Activated gamma-delta T cell treated with Interleukin-2 at 50 U/mL for 16 hours (primary cell): ENCODE data around the gene DCLK2.

Source experiments
- DNase-seq: peaks from one replicate; pipeline ENCODE4 v3.0.0-alpha.2; 2020

Gene DCLK2

DNA sequence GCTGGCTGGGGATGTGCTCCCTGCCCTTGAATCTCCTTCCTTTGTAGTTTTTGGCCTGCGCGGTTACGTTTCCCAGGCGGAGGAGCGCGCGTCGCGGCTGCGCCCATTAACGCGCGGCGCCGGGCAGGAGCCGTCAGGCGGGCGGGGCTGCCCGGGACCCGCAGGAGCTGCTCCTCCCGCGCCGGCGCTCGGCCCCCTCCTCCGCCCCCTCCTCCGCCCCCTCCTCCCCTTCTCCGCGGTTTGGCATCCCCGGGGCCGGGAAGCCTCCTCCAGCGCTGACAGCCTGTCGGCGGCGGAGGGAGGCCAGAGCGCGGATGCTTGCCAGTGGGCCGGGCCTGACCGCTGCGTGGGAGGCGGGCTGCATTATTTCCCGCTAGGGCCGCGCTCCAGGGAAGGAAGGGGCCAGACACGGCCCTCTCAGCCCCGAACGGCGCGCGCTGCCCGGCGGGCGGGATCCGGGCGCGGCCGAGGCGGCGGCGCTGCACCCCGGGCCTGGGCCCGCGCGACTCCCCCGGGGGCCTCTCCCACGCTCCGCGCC lies at the start of gene DCLK2:
DCLK2 (plus strand) TSS at position 405 of the 538 bp plus-strand sequence. CDS start 583 bp downstream, outside the sequence.
- no peak for DNase-seq

DNA sequence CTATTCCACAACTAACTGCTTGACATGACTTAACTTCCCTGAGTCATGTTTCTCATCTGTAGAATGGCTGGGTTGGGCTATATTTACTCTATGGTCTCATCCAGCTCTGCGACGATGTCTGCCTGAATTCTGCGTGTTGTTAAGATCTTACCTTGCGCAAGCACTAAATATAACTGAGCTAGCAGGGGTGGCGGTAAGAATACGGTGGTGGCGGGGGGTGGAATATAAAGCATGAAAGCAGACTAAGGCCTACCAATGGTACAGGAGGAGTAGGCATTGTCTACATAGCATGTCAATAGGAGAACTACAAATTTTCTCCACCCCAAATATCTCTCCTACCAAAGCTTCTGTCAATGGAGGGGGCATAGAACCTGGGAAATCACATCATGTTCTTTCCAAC lies 45.7 kb upstream of the DCLK2 start:
- DNase-seq, result no peak

DNA sequence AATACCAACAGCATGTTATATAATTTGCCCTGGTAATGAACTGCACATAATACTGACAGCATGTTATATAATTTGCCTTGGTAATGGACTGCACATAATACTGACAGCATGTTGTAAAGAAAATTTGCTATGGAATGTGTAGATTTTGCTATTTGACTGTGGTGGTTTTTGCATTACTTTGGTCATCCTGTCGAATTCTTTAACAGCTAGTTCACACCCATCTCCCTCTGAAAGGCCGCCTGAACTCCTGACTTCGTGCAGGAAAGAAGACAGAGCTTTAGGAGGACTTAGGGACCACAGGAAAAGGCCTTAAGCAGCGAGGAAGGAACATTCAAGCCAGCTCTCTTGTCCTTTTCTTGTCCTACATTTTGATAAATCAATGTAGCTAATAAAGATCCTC lies 45.2 kb upstream of the DCLK2 start:
- no peak for DNase-seq

DNA sequence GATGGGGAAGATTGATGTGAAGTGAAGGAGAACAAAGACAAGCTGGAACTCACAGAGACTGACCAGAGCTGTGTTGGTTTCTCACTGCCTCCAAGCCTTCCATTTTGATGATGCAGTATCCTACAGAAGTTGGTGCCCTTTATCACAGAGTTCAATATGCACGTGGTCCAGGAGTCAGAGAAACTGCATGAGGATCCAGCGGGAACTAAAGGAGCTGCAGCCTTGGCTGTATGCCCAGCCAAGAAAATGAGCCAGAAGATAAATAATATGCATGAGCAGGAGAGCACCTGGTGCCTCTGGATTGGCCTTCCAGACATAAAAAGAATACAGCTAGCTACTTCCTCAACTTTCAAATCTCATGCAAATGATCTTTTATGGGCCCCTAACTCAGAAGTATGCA lies 44.3 kb upstream of the DCLK2 start:
- no peak for DNase-seq

DNA sequence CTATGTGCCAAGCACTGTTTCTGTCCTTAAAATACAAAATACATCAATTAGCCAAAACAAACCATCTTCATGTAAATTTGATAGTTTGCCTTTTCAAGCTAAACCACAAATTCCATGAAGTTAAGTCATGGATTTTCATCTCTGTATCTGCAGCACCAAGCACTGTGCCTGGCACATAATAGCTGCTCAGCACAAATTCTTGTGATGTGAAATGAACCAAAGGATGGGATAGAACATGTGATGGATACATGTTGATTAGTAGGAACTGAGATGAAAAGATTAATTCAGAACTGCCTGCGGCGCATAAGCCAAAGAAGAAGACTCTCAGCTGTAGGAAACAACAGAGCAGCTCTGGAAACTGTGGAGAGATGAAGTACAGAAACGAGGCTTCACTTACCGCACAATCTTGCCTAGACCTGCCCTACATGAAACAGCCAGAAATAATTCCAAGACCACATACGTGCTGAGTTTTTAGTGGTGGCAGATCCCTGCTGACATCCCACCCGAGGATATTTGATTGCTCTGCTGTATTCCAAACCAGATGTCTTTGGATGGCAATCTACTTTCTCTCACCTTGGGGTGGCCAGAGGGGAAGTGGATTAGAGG lies 40.9 kb upstream of the DCLK2 start:
- no peak for DNase-seq

DNA sequence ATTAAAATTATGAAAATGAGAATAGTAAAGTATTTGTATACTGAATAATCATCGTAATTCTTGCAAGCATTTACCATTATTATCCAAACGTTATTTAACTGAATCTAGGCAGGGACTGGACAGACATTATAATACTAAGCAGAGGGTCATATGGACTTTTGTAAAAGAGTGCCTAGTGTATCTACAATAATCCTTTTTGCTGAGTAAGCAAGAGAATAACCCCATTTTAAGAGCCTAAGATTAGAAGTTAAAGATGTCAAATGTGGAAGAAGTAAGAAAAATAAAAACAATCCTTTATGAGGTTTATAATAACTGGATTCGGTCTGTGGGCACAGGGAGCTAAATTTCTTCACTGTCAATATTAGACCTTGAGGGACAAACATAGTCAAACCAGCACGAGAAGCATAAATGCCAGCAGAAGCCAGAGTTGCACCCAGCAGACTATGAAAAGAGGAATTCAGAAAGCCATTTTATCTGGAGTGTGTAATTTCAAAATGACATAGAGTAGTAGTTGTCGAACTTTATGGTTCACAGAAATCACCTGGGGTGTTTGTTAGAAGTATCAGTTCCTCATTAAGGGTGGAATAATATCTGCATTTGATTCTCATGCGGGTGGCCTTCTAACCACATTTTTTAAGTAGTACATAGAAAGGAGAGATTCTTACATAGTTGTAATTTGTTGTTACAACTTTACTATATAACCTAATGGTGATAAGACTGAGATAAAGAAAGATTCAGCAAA lies 39.7 kb upstream of the DCLK2 start:
- no peak for DNase-seq

DNA sequence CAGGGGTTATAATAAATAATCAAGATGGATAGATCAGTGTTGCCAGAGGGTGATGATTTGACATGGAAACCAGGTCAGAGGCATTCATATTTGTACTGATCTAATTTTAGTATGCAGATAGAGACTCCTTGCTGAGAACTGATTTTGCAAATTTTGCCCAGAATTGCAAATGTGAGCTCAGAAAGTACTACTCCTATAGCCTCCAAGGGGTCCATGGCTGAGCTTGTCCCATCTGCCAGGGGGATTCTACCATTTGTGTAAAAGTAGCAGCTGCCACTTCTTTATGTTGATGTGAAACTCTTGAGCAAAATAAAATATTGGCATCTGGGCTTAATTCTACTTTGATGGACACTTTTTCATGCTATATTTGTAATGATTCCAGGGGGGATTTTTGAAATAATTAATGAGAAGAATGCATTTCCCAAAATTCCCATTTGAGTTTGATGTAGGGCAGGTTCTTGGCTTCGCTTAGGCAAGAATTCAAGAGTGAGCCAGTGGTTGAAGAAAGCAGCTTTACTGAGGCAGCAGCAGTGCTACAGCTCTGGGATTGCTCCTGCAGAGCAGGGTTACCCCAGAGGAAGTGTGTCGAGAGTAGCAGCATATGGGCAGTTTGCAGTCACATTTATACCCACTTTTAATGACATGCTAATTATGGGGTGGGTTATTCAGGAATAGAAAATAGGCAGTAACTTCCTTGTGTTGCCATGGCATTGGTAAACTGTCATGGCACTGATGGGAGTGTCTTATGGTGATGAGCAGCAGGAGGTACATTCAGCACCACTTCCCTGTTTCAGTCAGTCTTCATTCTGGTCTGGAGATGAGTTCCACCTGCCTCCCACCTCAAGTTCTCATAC lies 38.7 kb upstream of the DCLK2 start:
- DNase-seq, result no peak

DNA sequence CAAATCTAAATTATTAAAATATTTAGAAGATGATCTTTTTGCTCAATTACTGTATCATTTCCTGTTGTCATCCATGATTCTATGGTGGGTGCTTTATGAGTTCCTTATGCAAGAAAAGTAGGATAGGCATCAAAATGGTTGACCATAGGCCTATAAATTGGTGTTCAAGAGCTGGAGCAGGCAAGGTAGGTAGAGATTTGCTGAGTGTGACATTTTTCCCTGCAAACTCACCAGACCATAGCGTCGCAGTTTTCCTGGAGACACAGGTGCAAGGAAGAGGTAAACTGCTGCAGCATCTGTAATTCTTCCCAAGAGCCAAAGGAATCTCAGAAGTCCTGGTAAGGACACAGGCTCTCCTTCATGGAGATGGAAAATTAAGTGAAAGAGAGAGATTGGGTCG lies 33.7 kb upstream of the DCLK2 start:
- DNase-seq, result no peak

DNA sequence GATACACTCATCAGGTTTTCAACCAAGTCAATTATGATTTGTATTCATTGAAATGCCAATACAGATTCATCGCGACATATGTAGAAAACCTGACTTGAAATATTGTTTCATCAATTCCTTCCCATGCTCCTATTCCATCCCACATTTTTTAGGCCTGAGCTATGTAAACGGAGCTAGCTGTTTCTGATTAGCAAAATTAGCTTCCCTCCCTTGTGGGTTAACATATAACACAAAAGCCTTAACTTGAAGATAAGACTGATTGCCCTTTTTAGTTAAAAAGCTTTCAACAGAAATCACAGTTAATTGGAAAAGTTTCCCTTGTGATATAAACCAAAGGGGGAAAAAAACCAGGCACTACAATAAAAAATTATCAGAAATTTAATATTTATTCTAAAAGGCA lies 32.8 kb upstream of the DCLK2 start:
- no peak for DNase-seq

DNA sequence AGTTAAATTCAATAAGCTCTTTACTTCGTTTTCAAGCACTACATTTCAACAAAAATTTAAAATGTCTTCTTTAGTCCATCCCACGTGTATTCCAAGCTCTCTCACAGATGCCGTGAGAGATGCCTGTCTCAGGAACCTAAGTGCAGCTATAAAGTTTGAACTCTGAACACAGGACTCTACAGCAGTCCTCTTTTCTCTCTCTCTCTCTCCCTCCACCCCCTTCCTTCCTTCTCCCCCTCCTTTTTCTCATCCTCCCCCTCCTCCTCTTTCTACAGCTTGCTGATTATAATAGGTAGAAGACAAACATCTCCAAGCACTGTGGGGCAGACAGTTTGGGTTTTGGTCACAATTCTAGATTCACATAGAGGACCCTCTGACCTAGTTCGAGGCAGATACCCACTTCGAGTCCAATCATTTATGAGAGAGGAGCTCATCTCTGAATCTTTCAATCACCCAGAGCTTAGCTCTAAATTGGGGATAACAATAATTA lies 31.5 kb upstream of the DCLK2 start:
- DNase-seq, result no peak

DNA sequence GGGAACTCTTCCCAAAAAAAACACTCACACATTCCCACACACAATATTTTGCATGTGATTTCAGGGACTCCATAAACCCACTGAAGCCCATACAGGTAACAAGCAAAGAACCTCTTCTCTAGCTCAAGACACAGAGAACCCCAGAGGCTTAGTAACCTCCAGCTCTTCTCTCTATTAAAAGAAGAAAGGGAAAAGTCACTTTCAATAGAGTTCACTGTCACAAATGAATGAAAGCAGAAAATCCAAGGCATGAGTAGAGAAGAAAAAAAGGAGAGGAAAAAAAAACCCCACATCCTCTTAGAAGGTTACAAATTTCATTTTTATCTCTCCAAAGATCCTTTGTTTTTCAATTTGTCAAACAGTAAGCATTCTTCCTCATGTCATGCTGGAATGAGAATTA lies 30.7 kb upstream of the DCLK2 start:
- DNase-seq, result no peak

DNA sequence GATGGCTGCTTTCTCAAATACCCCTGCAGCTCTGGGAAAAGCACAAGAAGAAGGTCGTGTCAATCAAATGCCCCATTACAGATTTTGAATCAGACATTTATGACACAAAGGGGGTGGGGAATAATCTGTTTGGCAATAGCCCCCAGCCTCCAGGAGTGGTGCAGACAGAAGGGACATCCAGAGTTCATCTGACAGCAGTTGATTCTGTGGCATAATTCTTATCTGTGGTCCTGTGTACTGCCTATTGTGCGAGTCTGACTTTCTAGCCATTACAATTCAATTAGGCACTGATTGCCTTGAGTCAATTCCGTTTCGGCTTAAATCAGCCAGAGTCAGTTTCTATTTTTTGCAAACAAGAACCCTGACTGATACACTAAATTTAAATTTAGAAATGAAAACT lies 28.6 kb upstream of the DCLK2 start:
- no peak for DNase-seq

DNA sequence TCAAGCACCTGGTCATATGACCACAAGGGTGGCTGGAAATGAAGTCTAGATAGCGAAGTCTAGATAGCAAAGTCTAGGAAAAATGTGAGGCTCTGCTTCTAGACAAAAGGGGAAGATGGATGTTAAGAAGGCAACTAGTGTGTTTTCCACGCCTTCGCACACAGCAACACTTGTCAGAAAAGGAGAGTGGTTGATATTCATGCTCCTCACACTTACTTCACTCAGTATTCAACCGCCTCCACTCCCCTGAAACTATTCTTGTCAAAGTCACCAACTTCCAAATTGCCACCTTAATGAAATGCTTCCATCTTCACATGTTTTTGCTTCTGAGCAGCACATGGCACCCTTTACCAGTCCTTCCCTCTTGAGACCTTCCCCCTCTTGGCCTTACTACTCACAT lies 27.7 kb upstream of the DCLK2 start:
- DNase-seq, result no peak

DNA sequence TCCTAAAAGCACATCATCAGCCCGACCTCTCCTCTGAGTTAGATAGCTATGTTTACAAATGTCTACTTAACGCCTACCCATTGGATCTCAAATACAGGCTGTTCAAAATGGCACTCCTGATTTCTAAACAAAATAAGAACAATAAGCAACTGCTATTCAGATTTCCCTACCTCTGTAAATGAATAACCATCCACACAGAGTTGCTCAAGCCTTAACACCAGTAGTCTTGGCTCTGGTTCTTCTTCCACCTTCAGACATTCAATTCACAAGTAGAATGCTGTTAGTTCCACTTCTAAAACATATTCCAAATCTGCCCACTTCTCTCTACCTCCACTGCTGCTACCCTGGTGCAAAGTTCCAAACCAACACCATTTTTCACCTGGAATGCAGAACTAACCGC lies 27.1 kb upstream of the DCLK2 start:
- no peak for DNase-seq

DNA sequence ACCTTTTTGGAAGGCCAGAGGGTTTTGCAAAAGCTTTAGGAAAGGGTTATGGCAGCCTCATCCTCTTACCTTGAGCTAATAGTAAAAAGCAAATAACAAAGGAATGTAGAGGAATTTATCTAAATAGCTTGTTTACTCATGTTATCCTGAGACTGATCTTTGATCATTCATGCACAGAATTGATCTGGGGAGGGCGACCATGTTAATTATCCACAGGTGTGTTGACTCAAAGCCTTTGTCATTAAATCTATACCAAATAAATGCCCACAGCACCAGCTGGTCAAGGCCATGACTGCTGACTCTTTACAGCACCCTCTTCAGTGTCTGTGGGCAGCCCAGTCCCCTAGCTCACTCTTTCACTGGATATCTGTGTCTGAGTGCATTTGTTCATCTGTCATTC lies 22.8 kb upstream of the DCLK2 start:
- DNase-seq, result no peak

DNA sequence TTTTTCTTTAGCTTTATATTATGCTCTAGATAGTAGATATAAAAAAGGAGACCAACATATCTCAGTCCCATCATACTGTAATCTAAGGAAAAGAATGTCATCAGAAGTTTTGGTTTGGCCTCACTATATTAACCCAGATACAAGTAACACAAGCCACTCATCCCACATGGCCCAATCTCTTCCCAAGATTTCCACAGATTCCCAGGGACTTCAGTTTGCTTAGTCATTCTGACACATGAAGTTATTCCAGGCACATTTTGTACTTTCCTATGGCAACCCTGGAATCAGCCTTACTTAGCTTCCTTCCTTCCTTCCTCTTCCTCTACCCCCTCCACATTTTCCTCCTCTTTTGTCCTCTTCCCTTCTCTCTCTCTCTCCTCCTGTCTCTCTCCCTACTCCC lies 21.7 kb upstream of the DCLK2 start:
- no peak for DNase-seq

DNA sequence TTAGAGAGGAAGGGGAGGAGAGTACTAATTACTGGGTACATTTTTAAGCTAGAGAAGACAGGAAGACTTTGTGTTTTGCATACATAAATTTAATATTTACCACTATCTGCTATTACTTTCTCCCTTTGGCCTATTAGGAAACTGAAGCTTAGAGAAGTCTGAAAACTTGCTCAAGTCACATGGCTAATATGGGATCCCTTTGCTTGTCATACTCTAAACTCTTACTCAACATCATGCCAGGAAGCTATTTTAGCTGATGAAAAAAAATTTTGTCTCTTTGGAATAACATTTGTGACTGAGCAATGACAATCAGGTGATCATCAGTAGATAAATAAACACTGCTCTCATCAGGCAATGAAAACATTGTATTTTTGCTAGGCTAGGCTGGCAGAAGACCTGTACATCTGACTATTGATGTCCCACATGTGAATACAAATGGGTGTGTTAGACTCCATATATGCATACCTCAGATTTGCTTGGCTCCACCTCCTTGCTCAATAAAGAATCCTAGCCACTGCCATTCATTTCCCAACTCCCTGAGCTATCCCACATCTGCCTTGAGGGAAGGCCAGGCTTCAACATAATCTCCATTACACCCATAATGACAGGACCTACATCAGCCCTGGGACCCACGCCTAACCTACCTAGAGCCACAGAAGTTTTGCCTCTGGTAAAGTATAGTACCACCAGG lies 17.0 kb upstream of the DCLK2 start:
- no peak for DNase-seq

DNA sequence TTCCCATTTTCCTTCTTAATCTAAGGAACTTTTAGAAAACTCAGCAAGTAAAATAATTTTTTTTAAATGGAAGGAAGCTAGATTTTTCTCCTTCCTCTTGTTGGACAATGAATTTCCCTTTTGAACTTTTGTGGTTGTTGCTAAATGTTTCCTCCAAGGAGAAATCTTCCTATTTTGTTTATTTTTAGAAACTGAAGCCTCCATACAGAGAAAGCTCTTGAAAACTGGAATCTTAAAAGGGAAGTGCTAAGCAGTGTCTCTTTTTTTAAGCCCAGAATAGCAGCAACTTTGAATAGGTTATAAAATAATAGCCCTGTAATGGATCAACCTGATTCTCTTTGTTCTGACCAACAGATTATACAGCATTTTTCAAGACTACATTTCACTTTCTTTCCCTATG lies 15.1 kb upstream of the DCLK2 start:
- no peak for DNase-seq

DNA sequence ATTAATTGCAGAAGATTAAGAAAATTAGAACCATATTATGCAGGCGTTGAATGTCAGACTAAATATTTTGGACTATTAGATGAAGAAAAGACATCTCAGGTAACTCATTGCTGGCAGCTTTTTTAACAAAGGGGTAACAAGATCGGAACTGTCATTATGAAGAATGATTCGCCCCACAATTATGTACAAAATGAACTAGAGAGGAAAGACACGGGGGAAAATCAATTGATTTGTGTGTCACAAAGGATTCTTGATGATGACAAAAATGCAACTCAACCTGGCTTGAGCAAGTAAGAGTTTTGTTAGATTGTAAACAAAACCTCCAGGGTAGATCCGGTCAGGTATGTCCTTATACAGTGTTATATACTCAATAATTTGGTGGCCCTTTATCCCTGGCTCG lies 12.5 kb upstream of the DCLK2 start:
- DNase-seq, result no peak

DNA sequence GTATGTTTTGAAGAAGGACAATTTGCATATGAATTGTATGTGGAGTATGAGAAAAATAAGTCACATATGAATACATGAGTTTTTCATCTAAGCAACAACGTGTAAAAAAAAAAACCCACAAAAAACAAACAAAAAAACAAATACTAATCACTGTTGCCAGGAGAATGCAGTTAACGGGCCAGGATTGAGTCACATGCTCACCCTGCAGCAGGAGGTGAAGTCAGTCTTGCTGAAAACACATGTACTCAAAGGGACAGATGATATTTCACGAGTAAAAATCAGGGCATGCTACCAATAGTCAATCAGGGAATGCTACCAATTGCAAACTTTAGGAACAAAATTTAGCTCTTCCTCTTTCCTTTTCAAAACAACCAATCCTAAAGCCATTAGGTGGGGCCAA lies 10.4 kb upstream of the DCLK2 start:
- no peak for DNase-seq

DNA sequence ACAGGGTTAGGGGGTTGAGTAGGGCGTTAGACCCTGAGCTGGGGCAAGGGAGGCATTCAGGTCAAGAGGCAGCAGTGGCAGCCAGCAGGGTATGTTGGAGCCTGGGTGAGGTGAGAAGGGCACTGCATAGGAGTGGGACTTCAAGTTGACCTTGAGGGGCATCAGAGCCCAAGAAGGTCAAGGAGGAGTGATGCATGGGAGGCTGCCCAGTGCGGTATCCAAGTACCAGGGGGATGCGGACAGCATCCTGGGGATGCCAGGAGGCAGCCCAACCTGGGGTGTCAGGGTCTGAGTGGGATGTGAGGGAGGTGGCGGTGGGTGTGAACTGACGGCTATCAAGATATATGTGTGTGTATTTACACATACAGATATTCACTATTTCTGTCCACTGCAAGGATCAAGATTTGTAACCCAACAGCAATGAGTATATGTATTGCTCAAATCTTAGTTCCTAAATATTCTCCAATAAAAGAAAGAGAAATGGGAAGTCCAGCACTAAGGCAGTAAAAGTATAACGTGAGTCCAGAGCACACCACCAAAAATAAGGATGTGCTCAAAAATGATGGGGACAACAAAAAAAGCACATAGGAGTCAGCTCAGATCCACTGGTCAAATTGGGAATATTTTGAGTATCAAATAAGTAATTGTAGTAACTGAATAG lies 9.8 kb upstream of the DCLK2 start:
- no peak for DNase-seq

DNA sequence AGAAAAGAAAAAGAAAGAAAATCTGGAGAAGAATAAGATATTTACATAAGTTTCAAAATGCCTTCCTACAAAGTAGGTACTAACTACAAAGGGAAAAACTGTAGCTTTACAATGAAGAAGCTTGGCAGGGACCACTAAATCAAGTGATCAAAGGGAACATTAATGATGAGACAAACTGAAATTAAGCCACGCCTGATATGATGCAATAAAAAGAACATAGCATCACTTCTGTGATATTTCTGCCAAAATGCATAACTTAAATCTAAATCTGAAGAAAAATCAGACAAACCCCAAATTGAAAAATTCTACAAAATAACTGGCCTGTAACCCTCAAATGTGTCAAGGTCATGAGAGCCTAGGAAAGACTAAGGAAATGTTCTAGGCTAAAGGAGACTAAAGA lies 8.9 kb upstream of the DCLK2 start:
- no peak for DNase-seq
